ENCODE data around the gene IER2. TPM values are rescaled to one million over a fixed set of nuclear protein-coding genes. Genes with fewer than 3 reads are reported as not detected.

The IER2 gene
- total and polyA plus RNA-seq, 9 of the 15 experiments (the other 6 are each of a cell fraction or from before 2014, with no cell fraction given): 4.5 to 205 (median 23.7) TPM

- TF ChIP-seq FOXP1 (CRISPR knock-in tag; IDR thresholded peaks at IDR 0.05) (0 out of 2 replicates have a peak, but pooled peaks have one; percentile 46), KAT7 (CRISPR knock-in tag; IDR thresholded peaks at IDR 0.05; ENCODE audit: borderline replicate concordance) (no peak), ZNF134 (CRISPR knock-in tag; conservative IDR thresholded peaks at IDR 0.05) (no peak), RCOR1 (IDR thresholded peaks at IDR 0.05; ENCODE audit: borderline replicate concordance in 1 of 2, low read depth in 2 of 2, low read length in 2 of 2) (peak in 1 of 2 experiments; percentile 42; a peak in 1 of 4 replicates), RBFOX2 (IDR thresholded peaks at IDR 0.05; ENCODE audit: low read depth, low read length) (peak; percentile 95), HNRNPK (IDR thresholded peaks at IDR 0.05; ENCODE audit: low read depth, low read length, poor library complexity, severe bottlenecking) (no peak), TCF3 (CRISPR knock-in tag; IDR thresholded peaks at IDR 0.05) (0 out of 2 replicates have a peak, but pooled peaks have one; percentile 3), JUND (IDR thresholded peaks at IDR 0.05; ENCODE audit: borderline replicate concordance, low read depth, low read length) (peak; percentile 61; the same call in 1 of the 2 replicates), JUND (tag; IDR thresholded peaks at IDR 0.05; ENCODE audit: borderline replicate concordance, low read depth, low read length) (peak; percentile 58; the same call in 1 of the 3 replicates), MBD2 (IDR thresholded peaks at IDR 0.05; ENCODE audit: borderline replicate concordance, low read depth) (peak; percentile 39; the same call in 1 of the 2 replicates), CHD1 (IDR thresholded peaks at IDR 0.05; ENCODE audit: low read length) (peak; percentile 68), ZNF124 (CRISPR knock-in tag; IDR thresholded peaks at IDR 0.05) (no peak), ATF4 (CRISPR knock-in tag; IDR thresholded peaks at IDR 0.05) (0 out of 2 replicates have a peak, but pooled peaks have one; percentile 13), PHF8 (IDR thresholded peaks at IDR 0.05; ENCODE audit: borderline replicate concordance, low read length) (peak; percentile 86; the same call in 1 of the 2 replicates), MYC (IDR thresholded peaks at IDR 0.05; ENCODE audit: low read depth, low read length) (peak; percentile 58), MYC (CRISPR knock-in tag; IDR thresholded peaks at IDR 0.05; ENCODE audit: borderline replicate concordance, low read depth) (0 out of 2 replicates have a peak, but pooled peaks have one; percentile 54), PRPF4 (IDR thresholded peaks at IDR 0.05; ENCODE audit: insufficient read depth, low read depth, low read length, poor library complexity, severe bottlenecking) (no peak), ATF6 (CRISPR knock-in tag; IDR thresholded peaks at IDR 0.05) (peak; percentile 84; the same call in 1 of the 2 replicates)
- TF ChIP-seq, protein P1, sequence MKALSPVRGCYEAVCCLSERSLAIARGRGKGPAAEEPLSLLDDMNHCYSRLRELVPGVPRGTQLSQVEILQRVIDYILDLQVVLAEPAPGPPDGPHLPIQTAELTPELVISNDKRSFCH (CRISPR knock-in tag; IDR thresholded peaks at IDR 0.05): no peak
- TF ChIP-seq, protein P1 (tag; IDR thresholded peaks at IDR 0.05): peak; percentile 65
- TF ChIP-seq, protein P2, sequence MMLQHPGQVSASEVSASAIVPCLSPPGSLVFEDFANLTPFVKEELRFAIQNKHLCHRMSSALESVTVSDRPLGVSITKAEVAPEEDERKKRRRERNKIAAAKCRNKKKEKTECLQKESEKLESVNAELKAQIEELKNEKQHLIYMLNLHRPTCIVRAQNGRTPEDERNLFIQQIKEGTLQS (IDR thresholded peaks at IDR 0.05): no peak
- TF ChIP-seq, protein P2 (CRISPR knock-in tag; conservative IDR thresholded peaks at IDR 0.05): no peak
These were observed 12.8 kb downstream of the IER2 start (continued) for GRCh38 chr19:13162724-13163608.
